Measurements from ENCODE around the gene TECR. TPM values are rescaled to one million over a fixed set of nuclear protein-coding genes. Genes with fewer than 3 reads are reported as not detected.

Gene TECR
- total RNA-seq, 1 experiment from 2014 or later, result 164 TPM

- H3K4me1 ChIP-seq (ENCODE audit: insufficient read depth, low read length), result no peaks in the 10 kb centered on the region
- no peak overlapping the region for H3K4me2 ChIP-seq (ENCODE audit: insufficient read depth, insufficient read length, low read length)
- H2BK15ac ChIP-seq (ENCODE audit: low read depth, low read length), result no peak overlapping the region
- Mint-ChIP-seq H3K4me3 (no peak overlapping the region), H3K36me3 (ENCODE audit: insufficient read depth in 1 of 3, low read depth in 3 of 3) (peaks cover 2 to 11% (median 9%) of the 10 kb centered on the region in 3 experiments), H3K4me1 (peaks cover 9 to 16% of the 10 kb centered on the region in 2 experiments), H3K9me3 (no peaks in the 10 kb centered on the region), H3K27me3 (ENCODE audit: low read depth) (no peaks in the 10 kb centered on the region), H3K27ac (peak overlapping the region in 1 of 3 experiments; percentile 68; a peak in 2 of 7 replicates)
- no peak overlapping the region for H3K27ac ChIP-seq (ENCODE audit: insufficient read length, low read depth, low read length)
- no peaks in the 10 kb centered on the region for H4K20me1 ChIP-seq (ENCODE audit: control insufficient read depth, insufficient read depth, insufficient read length)
- H3K23me2 ChIP-seq (ENCODE audit: insufficient read length, low read depth, low read length, poor library complexity, severe bottlenecking), result peaks cover 3% of the 10 kb centered on the region
- H3K9me3 ChIP-seq (ENCODE audit: control insufficient read depth, low read depth, low read length), result no peaks in the 10 kb centered on the region
- H3K9ac ChIP-seq (ENCODE audit: extremely low read depth, insufficient read length, low read length), result no peak overlapping the region
- no peak overlapping the region for H2BK12ac ChIP-seq (ENCODE audit: insufficient read length, low read depth, low read length)
- H3K14ac ChIP-seq (ENCODE audit: insufficient read depth, low read length), result no peak overlapping the region
- no peak for TF ChIP-seq CTCF (conservative IDR thresholded peaks at IDR 0.05)
- no peak overlapping the region for H4K91ac ChIP-seq (ENCODE audit: insufficient read length, low read depth, low read length)
- H2BK5ac ChIP-seq (ENCODE audit: insufficient read length, low read length), result no peak overlapping the region
- no peak overlapping the region for H2AK5ac ChIP-seq (ENCODE audit: insufficient read length, low read length)
- H3K23ac ChIP-seq (ENCODE audit: insufficient read length, low read depth, low read length), result no peak overlapping the region
- H3K18ac ChIP-seq (ENCODE audit: insufficient read length, low read depth, low read length), result no peak overlapping the region
- no peak overlapping the region for H3K56ac ChIP-seq (ENCODE audit: insufficient read length, low read depth, low read length)
- no peak for DNase-seq
- no peaks in the 10 kb centered on the region for H3K79me2 ChIP-seq (ENCODE audit: insufficient read depth, low read length)
- H4K5ac ChIP-seq (ENCODE audit: insufficient read length, low read depth, low read length), result no peak overlapping the region
- H3K27me3 ChIP-seq (ENCODE audit: insufficient read depth, low read length), result no peaks in the 10 kb centered on the region
- H2AFZ ChIP-seq (ENCODE audit: low read length), result no peak overlapping the region
- H2BK20ac ChIP-seq (ENCODE audit: low read depth, low read length, poor library complexity, severe bottlenecking), result no peak overlapping the region
- H3T11ph ChIP-seq (ENCODE audit: low read length), result no peak overlapping the region
- WGBS (ENCODE audit: extremely low coverage, insufficient read length, low lambda C conversion rate), result no CpG with 5 or more reads among the region's 15 CpGs
- no peak overlapping the region for H2BK120ac ChIP-seq (ENCODE audit: low read depth, low read length, poor library complexity, severe bottlenecking)
- H4K8ac ChIP-seq (replicated peaks; ENCODE audit: insufficient read length, low read depth, low read length), result no peak overlapping the region
- no peak overlapping the region for H3K4ac ChIP-seq (ENCODE audit: low read depth, low read length)
- H3K79me1 ChIP-seq (ENCODE audit: insufficient read depth, low read depth, low read length, poor library complexity, severe bottlenecking), result no peaks in the 10 kb centered on the region
Measured at GRCh38 chr19:14550201-14550754, 20.9 kb downstream of the TECR start.

All from H9 (cell line).